Measurements from ENCODE around the gene IMMP1L. TPM values are rescaled to one million over a fixed set of nuclear protein-coding genes. Genes with fewer than 3 reads are reported as not detected.

IMMP1L gene
- total RNA-seq, 4 donors from 2014 or later, result 6.5 to 30.5 (median 12.5) TPM

- Histone ChIP-seq H3K36me3 (no peaks in the 10 kb centered on the region), H3K27ac (no peak overlapping the region), H3K9me3 (no peaks in the 10 kb centered on the region), H3K4me3 (no peak overlapping the region), H3K27me3 (no peaks in the 10 kb centered on the region), H3K4me1 (no peaks in the 10 kb centered on the region)
- TF ChIP-seq CTCF (IDR thresholded peaks at IDR 0.05) (no peak), POLR2A (IDR thresholded peaks at IDR 0.05) (no peak)
- WGBS, 2 donors, result 82 to 86% methylated on average over 2 of the region's 2 CpGs
- no peak for DNase-seq
- intact Hi-C loops (cut with DNase I), result no loop called here
Measured at GRCh38 chr11:31478223-31478590, 31.2 kb downstream of the IMMP1L start.

- Histone ChIP-seq H3K27me3 (no peaks in the 10 kb centered on the region), H3K36me3 (no peaks in the 10 kb centered on the region), H3K27ac (no peak overlapping the region), H3K4me3 (no peak overlapping the region), H3K4me1 (no peaks in the 10 kb centered on the region), H3K9me3 (no peaks in the 10 kb centered on the region)
- intact Hi-C loops (cut with DNase I), result no loop called here
- no peak for DNase-seq
- no peak for TF ChIP-seq POLR2A (IDR thresholded peaks at IDR 0.05)
- TF ChIP-seq CTCF (IDR thresholded peaks at IDR 0.05), result no peak
- WGBS, 2 donors, result 92 to 96% methylated on average over 6 of the region's 6 CpGs
Measured at GRCh38 chr11:31477528-31478222, 31.7 kb downstream of the IMMP1L start.

GRCh38 chr11:31474083-31474482 lies 35.3 kb downstream of the IMMP1L start:
- Histone ChIP-seq H3K36me3 (no peaks in the 10 kb centered on the region), H3K27ac (no peak overlapping the region), H3K27me3 (no peaks in the 10 kb centered on the region), H3K4me3 (no peak overlapping the region), H3K4me1 (no peaks in the 10 kb centered on the region), H3K9me3 (no peaks in the 10 kb centered on the region)
- no peak for DNase-seq
- no peak for TF ChIP-seq POLR2A (IDR thresholded peaks at IDR 0.05)
- no peak for TF ChIP-seq CTCF (IDR thresholded peaks at IDR 0.05)
- intact Hi-C loops (cut with DNase I), result no loop called here

DNA sequence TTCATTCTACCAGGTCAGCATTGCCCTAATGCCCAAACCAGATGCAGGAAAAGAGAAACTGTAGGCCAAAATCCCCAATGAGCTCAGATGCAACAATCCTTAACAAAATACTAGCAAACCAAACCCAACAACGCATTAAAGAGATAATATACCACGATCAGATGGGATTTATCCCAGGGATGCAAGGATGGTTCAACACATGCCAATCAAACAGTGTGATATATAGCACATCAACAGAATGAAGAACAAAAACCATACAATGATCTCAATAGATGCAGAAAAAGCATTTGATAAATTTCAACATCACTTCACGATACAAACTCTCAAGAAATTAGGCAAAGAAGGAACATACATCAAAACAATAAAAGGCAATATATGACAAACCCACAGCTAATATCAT lies 45.0 kb downstream of the IMMP1L start:
- Histone ChIP-seq H3K4me1 (no peaks in the 10 kb centered on the region), H3K27ac (no peak overlapping the region), H3K27me3 (no peaks in the 10 kb centered on the region), H3K4me3 (no peak overlapping the region), H3K36me3 (peaks cover 0 to 10% (median 0%) of the 10 kb centered on the region in 3 donors), H3K9me3 (peaks cover 0 to 7% (median 0%) of the 10 kb centered on the region in 3 donors)
- 94 to 96% methylated on average over 3 of the region's 3 CpGs for WGBS, 2 donors
- TF ChIP-seq CTCF (IDR thresholded peaks at IDR 0.05) (no peak), POLR2A (IDR thresholded peaks at IDR 0.05) (no peak)
- intact Hi-C loops (cut with DNase I), result no loop called here
- DNase-seq, result no peak

DNA sequence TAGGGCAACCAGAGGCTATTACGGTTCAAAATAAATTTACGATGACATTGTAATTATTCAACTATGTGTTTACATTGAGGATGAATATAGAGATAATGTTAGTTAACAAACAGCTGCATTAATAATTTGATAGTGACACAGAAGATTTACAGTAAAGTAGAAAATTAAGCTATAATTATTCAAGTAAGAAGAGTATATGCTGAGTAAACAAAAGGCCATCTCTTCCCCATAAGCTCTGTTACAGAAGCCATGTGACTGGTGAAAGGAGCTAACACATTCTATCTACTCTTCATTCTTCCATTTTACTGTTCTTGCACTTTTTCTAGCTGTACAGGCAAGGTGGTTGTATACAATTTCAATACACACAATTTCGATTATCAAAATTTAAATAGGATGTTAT lies 54.2 kb downstream of the IMMP1L start:
- DNase-seq, result no peak
- 89 to 98% methylated on average over 3 of the region's 3 CpGs for WGBS, 2 donors

More for the DNA sequence above, 54.2 kb downstream of the IMMP1L start:
- Histone ChIP-seq H3K9me3 (no peaks in the 10 kb centered on the region), H3K36me3 (peaks cover 0 to 24% (median 0%) of the 10 kb centered on the region in 3 donors), H3K27me3 (no peaks in the 10 kb centered on the region), H3K27ac (no peak overlapping the region), H3K4me1 (no peaks in the 10 kb centered on the region), H3K4me3 (no peak overlapping the region)
- intact Hi-C loops (cut with DNase I), result no loop called here
- no peak for TF ChIP-seq POLR2A (IDR thresholded peaks at IDR 0.05)
- TF ChIP-seq CTCF (IDR thresholded peaks at IDR 0.05), result no peak
